Activated CD8-positive, alpha-beta memory T cell treated with anti-CD3 and anti-CD28 coated beads for 4 hours (primary cell): Measurements from ENCODE around the gene NRARP.

Source experiments
- DNase-seq, 2 donors: peaks; one replicate each; pipeline ENCODE4 v3.0.0-alpha.2; 2020; ENCODE audit warnings: low read depth in 2 of 2

The NRARP gene

GRCh38 chr9:137310189-137311052 lies 8.3 kb upstream of the NRARP start:
- DNase-seq, result no peak

- DNase-seq, result no peak
Measured at GRCh38 chr9:137309368-137310188, 7.5 kb upstream of the NRARP start.

- DNase-seq, result no peak
Measured at GRCh38 chr9:137308057-137308619, 6.1 kb upstream of the NRARP start.

GRCh38 chr9:137307255-137308056 lies 5.4 kb upstream of the NRARP start:
- no peak for DNase-seq

GRCh38 chr9:137306850-137307254 lies 4.8 kb upstream of the NRARP start:
- no peak for DNase-seq

GRCh38 chr9:137306066-137306849 lies 4.2 kb upstream of the NRARP start:
- DNase-seq, result no peak

- DNase-seq, result no peak
Measured at GRCh38 chr9:137305798-137306065, 3.7 kb upstream of the NRARP start.

GRCh38 chr9:137305060-137305797 lies 3.2 kb upstream of the NRARP start:
- DNase-seq, result peak in 1 of 2 donors; percentile 22

- no peak for DNase-seq
Measured at GRCh38 chr9:137304383-137305059, 2.5 kb upstream of the NRARP start.

GRCh38 chr9:137303893-137304382 lies 1.9 kb upstream of the NRARP start:
- DNase-seq, result no peak

GRCh38 chr9:137303151-137303892 lies 1.3 kb upstream of the NRARP start:
- DNase-seq, result no peak

GRCh38 chr9:137302449-137303150 lies 529 bp upstream of the NRARP start:
- DNase-seq, result peak in 1 of 2 donors; percentile 25

- DNase-seq, result no peak
Measured at GRCh38 chr9:137301081-137301947, 757 bp downstream of the NRARP start.

- no peak for DNase-seq
Measured at GRCh38 chr9:137300567-137301080, 1.4 kb downstream of the NRARP start.

GRCh38 chr9:137299938-137300337 lies 2.1 kb downstream of the NRARP start:
- DNase-seq, result no peak

GRCh38 chr9:137299203-137299565 lies 2.9 kb downstream of the NRARP start:
- no peak for DNase-seq
